HG03139 (cell line): ENCODE results near the gene OR10K2.

Experiments
- ATAC-seq: cut with Tn5 transposase; IDR thresholded peaks from one replicate; pipeline ENCODE4 v1.9.1; 2021; ENCODE audit not compliant: unreplicated experiment

The OR10K2 gene

DNA sequence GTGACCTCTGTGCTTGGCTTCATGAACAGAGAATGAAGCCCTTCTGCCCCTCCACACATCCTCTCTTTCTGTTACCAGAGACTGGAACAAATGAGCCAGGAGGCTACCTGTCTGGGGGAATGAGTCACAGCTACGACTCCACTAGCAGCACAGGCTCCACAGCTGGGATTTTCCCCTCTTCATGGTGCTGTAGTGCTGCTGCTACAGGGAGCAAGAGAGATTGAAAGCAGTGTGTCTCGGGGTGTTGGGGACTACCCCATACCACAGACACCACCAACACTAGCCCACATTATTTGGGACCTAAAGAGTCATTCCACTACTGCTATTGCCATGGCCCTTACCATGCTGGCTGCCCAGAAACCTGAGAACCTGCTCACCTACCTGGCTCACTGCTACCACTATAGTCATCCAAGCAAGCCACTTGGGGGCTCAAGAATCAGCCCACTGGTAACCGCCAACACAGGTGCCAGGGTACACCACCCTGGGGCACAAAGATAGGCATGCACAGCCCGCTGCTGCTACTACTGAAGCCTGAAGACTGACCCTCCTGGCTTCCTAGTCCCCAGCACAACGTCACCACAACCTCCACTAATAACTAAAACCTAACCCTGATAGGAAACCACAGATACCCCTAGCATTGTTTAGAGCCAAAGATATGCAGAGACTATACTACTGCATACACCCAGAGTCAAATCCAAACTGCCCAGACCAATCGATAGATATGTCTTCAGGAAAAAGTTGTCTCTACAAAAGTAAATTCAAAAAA lies 54.7 kb downstream of the OR10K2 start:
- peak; percentile 94 for ATAC-seq
